Endodermal cell (in vitro differentiated cells): ENCODE results near the gene CSNK1G1. TPM values are rescaled to one million over a fixed set of nuclear protein-coding genes. Genes with fewer than 3 reads are reported as not detected.

Experiments used
- DNase-seq: peaks from one replicate; pipeline ENCODE4 v3.0.0-alpha.2; 2017
- H3K27ac ChIP-seq: 2 replicates; pipeline ENCODE4 v1.5.1; 2013; ENCODE audit warnings: mild to moderate bottlenecking, low read depth, low read length, moderate library complexity
- H3K27me3 ChIP-seq: 2 replicates; pipeline ENCODE4 v1.6.1; 2013; ENCODE audit warnings: mild to moderate bottlenecking, low read length, moderate library complexity; ENCODE audit not compliant: insufficient read depth, control insufficient read depth, poor library complexity, severe bottlenecking
- H3K36me3 ChIP-seq: 2 replicates; pipeline ENCODE4 v1.7.0; 2013; ENCODE audit warnings: mild to moderate bottlenecking, low read length, moderate library complexity; ENCODE audit not compliant: control insufficient read depth, insufficient read depth
- H3K4me1 ChIP-seq: one replicate; pipeline ENCODE4 v1.7.0; 2013; ENCODE audit warnings: low read length; ENCODE audit not compliant: control insufficient read depth, insufficient read depth
- H3K4me3 ChIP-seq: 2 replicates; pipeline ENCODE4 v1.5.1; 2013; ENCODE audit warnings: mild to moderate bottlenecking, low read length, moderate library complexity
- H3K9ac ChIP-seq: 2 replicates; pipeline ENCODE4 v1.6.1; 2013; ENCODE audit warnings: mild to moderate bottlenecking, low read length, moderate library complexity; ENCODE audit not compliant: poor library complexity, severe bottlenecking; ENCODE audit errors: extremely low read depth
- H3K9me3 ChIP-seq: 2 replicates; pipeline ENCODE4 v1.6.1; 2013; ENCODE audit warnings: mild to moderate bottlenecking, low read length, moderate library complexity; ENCODE audit not compliant: control insufficient read depth
- H3K27ac Mint-ChIP-seq: 2 replicates; pipeline ENCODE4 v1.8.0; 2020; ENCODE audit warnings: mixed read lengths
- H3K27me3 Mint-ChIP-seq: 2 replicates; pipeline ENCODE4 v1.8.0; 2021; ENCODE audit warnings: mild to moderate bottlenecking, mixed read lengths; ENCODE audit not compliant: insufficient read depth
- H3K36me3 Mint-ChIP-seq: 2 replicates; pipeline ENCODE4 v1.8.0; 2020; ENCODE audit warnings: low read depth, mixed read lengths
- H3K4me1 Mint-ChIP-seq: 2 replicates; pipeline ENCODE4 v1.8.0; 2020; ENCODE audit warnings: mixed read lengths
- H3K4me3 Mint-ChIP-seq: 2 replicates; pipeline ENCODE4 v1.8.0; 2020; ENCODE audit warnings: mild to moderate bottlenecking, moderate library complexity, mixed read lengths
- H3K9me3 Mint-ChIP-seq: 2 replicates; pipeline ENCODE4 v1.8.0; 2020; ENCODE audit warnings: mild to moderate bottlenecking, mixed read lengths
- WGBS, 2 experiments: methylation state at CpG; one replicate each; pipeline versions ENCODE4 v1.1.5 to v1.1.7; 2013; ENCODE audit warnings: missing lambda C conversion rate in 2 of 2, mixed read lengths in 1 of 2; ENCODE audit not compliant: insufficient coverage in 1 of 2, insufficient read length in 1 of 2; 5-methylcytosine and 5-hydroxymethylcytosine counted together
- total RNA-seq, 2 donors: library from RNA; stranded (reverse); fragmentation: NEBNext Ultra II Directional in 1 of 2; extraction: Animal tissue kit (Norgen Biotek cat#: 25700) in 1 of 2; gene quantifications; 2 replicates in 1 of 2; 3 replicates in 1 of 2; pipeline ENCODE4 v1.2.1, GENCODE V29; 2021
- TF ChIP-seq, protein P1 (sequence below): fragments of 200-600 bp; sonication (generic); conservative IDR thresholded peaks from 2 replicates; pipeline ENCODE4 v1.5.0; 2021; ENCODE audit warnings: antibody characterized with exemption, mild to moderate bottlenecking

CSNK1G1 gene
- total RNA-seq, 2 donors from 2014 or later = 24.5 to 31.4 TPM

DNA sequence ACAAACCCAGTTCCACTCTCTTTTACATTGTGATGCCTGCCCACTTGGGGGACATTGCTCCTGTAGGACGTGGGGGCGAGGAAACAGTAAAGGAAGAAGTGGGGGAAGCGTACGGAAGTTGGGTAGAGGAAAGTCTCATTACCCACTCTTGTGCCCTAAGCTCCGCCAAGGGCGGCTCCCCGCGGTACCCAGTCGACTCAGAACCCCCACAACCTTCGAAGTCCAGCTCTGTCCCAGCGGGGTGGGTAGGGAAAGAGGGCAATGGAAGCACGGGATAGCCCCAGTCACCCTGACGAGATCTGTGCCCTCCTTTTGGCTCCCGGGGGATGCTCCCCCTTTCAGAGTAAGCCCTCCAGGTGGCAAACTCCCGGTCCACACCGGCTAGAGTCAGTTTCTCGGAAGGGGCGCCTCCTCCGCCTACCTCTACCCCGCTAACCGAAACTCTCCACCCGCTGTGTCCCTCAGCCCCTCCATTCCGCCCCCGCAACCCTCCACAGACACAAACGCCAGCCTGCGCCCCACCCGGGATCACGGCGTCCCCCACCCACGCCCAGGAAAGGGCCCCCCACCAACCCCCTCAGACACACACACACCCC is 527 bp downstream of the CSNK1G1 start:
- Histone ChIP-seq H3K9me3 (no peaks in the 10 kb centered on the region), H3K27me3 (no peaks in the 10 kb centered on the region), H3K36me3 (peaks cover 5% of the 10 kb centered on the region), H3K4me1 (no peaks in the 10 kb centered on the region), H3K4me3 (peak overlapping the region; percentile 86), H3K27ac (peak overlapping the region; percentile 81), H3K9ac (peak overlapping the region; percentile 52)
- Mint-ChIP-seq H3K4me3 (peak overlapping the region; percentile 94), H3K27ac (peak overlapping the region; percentile 95), H3K36me3 (peaks cover 5% of the 10 kb centered on the region), H3K27me3 (no peaks in the 10 kb centered on the region), H3K4me1 (peaks cover 14% of the 10 kb centered on the region), H3K9me3 (no peaks in the 10 kb centered on the region)
- 0 to 2% methylated on average over 9 to 29 of the region's 30 CpGs for WGBS, 2 experiments
- TF ChIP-seq, protein P1, sequence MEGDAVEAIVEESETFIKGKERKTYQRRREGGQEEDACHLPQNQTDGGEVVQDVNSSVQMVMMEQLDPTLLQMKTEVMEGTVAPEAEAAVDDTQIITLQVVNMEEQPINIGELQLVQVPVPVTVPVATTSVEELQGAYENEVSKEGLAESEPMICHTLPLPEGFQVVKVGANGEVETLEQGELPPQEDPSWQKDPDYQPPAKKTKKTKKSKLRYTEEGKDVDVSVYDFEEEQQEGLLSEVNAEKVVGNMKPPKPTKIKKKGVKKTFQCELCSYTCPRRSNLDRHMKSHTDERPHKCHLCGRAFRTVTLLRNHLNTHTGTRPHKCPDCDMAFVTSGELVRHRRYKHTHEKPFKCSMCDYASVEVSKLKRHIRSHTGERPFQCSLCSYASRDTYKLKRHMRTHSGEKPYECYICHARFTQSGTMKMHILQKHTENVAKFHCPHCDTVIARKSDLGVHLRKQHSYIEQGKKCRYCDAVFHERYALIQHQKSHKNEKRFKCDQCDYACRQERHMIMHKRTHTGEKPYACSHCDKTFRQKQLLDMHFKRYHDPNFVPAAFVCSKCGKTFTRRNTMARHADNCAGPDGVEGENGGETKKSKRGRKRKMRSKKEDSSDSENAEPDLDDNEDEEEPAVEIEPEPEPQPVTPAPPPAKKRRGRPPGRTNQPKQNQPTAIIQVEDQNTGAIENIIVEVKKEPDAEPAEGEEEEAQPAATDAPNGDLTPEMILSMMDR = no peak
- DNase-seq = peak; percentile 72

DNA sequence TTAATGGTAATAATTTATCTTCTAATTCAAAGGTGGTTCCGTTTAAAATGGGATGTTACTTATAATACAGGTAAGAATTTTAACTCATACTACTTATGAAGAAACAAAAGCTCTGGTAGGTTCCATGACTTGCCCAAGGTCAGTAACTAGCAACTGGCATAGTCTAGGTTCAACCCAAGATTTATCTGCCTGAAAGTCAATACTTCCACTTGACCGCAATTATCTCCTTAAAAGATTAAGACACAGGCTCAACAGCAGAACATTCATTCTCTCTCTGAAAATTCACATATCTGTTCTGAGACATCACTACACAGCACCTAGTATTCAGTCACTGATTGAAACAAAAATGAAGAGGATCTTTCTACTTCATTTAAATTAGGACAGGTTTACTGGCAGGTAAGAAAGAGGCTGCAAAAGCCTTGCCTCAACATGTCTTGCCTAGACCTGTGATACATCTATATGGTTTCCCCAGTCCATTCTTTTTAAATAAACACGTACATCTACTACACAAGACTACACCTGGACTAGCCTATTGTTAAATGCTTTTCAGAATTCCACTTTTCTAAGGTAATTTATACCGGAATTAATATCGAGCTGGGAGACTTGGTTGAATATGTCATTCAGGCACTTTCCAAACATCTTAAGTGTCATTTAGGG is 1.2 kb downstream of the CSNK1G1 start:
- no peak for DNase-seq
- Histone ChIP-seq H3K4me3 (peak overlapping the region; percentile 86), H3K36me3 (peaks cover 5% of the 10 kb centered on the region), H3K9me3 (no peaks in the 10 kb centered on the region), H3K27ac (no peak overlapping the region), H3K9ac (peak overlapping the region; percentile 52), H3K27me3 (no peaks in the 10 kb centered on the region), H3K4me1 (no peaks in the 10 kb centered on the region)
- no peaks in the 10 kb centered on the region for H3K9me3 Mint-ChIP-seq
- peaks cover 14% of the 10 kb centered on the region for H3K4me1 Mint-ChIP-seq
- peak overlapping the region; percentile 94 for H3K4me3 Mint-ChIP-seq
- peaks cover 2% of the 10 kb centered on the region for H3K36me3 Mint-ChIP-seq
- H3K27ac Mint-ChIP-seq = peak overlapping the region; percentile 95
- no peaks in the 10 kb centered on the region for H3K27me3 Mint-ChIP-seq
- WGBS, 2 experiments = 26 to 41% methylated on average over 4 of the region's 5 CpGs
- TF ChIP-seq, protein P1 = no peak

- Mint-ChIP-seq H3K27ac (no peak overlapping the region), H3K4me1 (peaks cover 9% of the 10 kb centered on the region), H3K36me3 (peaks cover 26% of the 10 kb centered on the region), H3K9me3 (no peaks in the 10 kb centered on the region), H3K27me3 (no peaks in the 10 kb centered on the region), H3K4me3 (no peak overlapping the region)
- no peak overlapping the region for H3K27ac ChIP-seq
- peaks cover 28% of the 10 kb centered on the region for H3K36me3 ChIP-seq
- TF ChIP-seq, protein P1 = no peak
- 83 to 95% methylated on average over 2 to 6 of the region's 7 CpGs for WGBS, 2 experiments
- H3K4me3 ChIP-seq = no peak overlapping the region
- no peaks in the 10 kb centered on the region for H3K27me3 ChIP-seq
- no peak overlapping the region for H3K9ac ChIP-seq
- DNase-seq = no peak
- no peaks in the 10 kb centered on the region for H3K4me1 ChIP-seq
- H3K9me3 ChIP-seq = no peaks in the 10 kb centered on the region
These were observed 4.7 kb downstream of the CSNK1G1 start for GRCh38 chr15:64351265-64351664.
